Measurements from ENCODE around the gene UQCC2. TPM values are rescaled to one million over a fixed set of nuclear protein-coding genes. Genes with fewer than 3 reads are reported as not detected.

Gene UQCC2
- total RNA-seq, 1 donor from 2014 or later = 73.0 TPM

DNA sequence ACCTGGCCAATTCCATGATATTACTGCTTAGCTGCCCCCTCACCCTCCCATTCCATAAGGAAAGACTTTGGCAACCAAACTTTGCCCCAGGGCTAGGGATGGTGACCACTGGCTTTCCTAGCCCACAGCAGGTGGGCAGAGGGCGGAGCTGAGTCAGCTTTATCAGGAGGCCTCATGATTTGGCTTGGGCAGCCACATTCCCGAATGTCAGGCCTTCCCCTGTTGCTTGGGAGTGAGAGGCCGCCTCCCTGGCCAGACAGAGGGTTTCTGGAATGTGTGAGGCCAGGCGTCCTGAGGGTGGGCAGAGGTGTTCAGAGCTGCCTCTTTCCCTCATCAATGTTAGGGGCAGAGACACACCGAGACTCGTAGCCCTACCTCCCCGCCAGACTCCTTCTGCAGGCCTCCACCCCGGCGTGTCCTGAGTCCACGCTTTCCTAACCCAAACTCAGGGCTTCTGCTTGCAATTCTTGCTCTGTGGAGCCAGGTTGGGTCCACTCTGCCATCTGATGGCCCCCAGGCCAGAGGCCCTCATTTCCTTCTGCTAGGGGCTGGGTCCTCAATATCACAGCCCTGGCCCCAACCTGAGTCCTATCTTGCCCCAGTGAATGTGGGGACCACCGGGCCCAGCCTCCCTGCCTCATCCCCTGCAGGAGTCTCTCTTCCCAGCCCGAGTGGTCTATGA, 19.3 kb downstream of the UQCC2 start:
- peak; percentile 93 for DNase-seq (ENCODE audit: low read depth)

DNA sequence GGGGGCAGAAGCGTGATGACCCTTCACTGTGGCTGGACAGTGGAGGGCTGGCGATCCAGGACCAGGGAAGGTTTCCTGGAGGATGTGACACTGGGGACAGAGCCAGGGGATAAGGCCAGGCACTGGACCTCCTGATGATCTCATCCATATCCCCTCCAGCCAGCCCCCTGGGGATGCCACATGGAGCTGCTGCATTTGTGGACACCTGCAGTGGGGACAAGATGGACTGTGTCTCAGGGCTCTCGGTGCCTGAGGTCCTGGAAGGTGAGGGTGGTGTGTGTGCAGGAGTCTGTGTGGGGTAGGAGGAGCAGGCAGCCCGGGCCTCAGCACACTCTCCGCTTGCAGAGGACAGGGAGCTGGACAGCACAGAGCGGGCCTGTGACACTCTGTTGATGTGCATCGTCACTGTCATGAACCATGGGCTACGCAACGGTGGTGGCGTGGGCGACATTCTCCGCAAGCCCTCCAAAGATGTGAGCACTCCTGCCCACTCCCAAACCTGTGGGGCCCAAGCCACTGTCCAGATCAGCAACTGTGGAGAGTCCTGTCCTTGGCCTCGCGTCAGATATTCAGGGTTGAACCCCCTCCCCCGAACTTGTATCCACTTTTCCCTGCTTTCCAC, 19.9 kb downstream of the UQCC2 start:
- no peak for DNase-seq (ENCODE audit: low read depth)

DNA sequence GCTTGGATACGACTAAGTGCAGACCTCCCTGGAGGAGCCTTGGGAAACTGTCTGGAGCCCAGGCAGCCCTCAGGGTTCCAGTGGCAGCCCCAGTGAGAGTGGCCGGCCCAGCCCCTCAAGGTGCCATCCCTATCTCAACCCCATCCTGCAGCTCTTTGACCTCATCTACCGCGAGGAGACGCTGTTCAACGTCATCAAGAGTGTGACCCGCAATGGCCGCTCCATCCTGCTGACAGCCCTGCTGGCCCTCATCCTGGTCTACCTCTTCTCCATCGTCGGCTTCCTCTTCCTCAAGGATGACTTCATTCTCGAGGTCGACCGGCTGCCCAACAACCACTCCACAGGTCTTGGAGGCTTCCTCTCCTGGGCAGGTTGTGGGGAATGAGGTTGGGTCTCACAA, 20.7 kb downstream of the UQCC2 start:
- no peak for DNase-seq (ENCODE audit: low read depth)

DNA sequence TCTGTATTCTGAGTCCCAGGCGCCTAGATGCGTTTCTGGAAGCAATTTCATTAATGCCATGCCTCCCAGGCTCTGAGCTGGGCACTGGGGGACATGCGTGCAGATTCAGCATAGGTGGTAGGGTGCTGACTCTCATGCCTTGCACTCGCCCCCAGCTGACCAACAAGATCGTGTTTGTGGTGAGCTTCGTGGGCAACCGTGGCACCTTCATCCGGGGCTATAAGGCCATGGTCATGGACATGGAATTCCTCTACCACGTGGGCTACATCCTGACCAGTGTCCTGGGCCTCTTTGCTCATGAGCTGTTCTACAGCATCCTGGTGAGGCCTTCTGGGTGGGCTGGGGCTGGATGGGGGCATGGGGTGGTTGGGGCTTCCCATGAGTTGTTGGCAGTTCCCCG, 21.6 kb downstream of the UQCC2 start:
- peak; percentile 41 for DNase-seq (ENCODE audit: low read depth)

DNA sequence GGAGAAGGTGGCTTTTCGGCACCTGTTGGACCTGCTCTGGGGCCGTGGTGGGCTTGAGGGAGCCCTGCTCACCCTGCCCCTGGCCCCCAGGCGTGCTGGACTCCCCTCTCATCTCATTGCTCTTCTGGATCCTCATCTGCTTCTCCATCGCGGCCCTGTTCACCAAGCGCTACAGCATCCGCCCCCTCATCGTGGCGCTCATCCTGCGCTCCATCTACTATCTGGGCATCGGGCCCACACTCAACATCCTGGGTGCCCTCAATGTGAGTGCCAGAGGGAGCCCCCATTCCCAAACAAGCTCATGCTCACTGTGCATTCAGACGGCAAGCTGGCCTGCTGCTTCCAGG, 22.4 kb downstream of the UQCC2 start:
- DNase-seq (ENCODE audit: low read depth) = no peak

DNA sequence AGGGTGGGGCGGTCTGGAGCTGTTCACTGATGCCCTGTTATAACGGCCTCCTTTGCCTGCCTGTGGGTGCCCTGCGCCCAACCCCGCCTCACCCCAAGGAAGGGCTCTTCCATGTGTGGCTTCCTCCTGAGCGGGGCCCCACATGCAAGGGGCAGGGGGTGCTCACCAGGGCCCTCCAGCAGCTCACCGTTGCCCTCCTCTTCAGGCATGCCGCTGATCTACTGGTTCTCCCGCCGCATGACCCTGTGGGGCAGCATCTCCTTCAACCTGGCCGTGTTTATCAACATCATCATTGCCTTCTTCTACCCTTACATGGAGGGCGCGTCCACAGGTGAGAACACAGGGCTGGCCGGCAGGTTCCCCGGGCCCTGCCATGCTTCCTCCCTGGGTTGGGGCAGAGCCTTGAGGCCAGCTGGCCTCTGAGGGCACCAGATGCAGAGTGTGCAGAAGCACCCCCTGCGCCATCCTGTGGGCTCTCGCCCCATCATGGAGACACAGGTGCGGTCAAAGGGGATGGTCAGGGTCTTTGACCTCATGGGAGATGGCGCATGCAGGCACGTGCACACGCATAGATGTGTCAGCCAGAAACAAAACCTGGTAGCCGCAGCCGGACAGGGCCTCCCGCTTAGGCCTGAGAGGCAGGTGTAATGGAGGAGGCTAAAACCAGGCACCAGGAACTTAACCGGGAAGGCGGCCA, 22.9 kb downstream of the UQCC2 start:
- DNase-seq (ENCODE audit: low read depth) = no peak

DNA sequence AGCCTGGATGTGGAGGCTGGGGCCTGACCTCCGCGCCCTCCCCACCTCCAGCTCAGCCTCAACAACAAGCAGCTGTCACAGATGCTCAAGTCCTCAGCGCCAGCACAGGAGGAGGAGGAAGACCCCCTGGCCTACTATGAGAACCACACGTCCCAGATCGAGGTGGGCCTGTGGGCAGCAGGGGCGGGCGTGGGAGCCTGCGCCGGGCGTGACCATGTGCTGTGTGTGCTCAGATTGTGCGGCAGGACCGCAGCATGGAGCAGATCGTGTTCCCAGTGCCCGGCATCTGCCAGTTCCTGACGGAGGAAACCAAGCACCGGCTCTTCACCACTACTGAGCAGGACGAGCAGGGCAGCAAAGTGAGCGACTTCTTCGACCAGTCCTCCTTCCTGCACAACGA, 23.5 kb downstream of the UQCC2 start:
- DNase-seq (ENCODE audit: low read depth) = no peak

DNA sequence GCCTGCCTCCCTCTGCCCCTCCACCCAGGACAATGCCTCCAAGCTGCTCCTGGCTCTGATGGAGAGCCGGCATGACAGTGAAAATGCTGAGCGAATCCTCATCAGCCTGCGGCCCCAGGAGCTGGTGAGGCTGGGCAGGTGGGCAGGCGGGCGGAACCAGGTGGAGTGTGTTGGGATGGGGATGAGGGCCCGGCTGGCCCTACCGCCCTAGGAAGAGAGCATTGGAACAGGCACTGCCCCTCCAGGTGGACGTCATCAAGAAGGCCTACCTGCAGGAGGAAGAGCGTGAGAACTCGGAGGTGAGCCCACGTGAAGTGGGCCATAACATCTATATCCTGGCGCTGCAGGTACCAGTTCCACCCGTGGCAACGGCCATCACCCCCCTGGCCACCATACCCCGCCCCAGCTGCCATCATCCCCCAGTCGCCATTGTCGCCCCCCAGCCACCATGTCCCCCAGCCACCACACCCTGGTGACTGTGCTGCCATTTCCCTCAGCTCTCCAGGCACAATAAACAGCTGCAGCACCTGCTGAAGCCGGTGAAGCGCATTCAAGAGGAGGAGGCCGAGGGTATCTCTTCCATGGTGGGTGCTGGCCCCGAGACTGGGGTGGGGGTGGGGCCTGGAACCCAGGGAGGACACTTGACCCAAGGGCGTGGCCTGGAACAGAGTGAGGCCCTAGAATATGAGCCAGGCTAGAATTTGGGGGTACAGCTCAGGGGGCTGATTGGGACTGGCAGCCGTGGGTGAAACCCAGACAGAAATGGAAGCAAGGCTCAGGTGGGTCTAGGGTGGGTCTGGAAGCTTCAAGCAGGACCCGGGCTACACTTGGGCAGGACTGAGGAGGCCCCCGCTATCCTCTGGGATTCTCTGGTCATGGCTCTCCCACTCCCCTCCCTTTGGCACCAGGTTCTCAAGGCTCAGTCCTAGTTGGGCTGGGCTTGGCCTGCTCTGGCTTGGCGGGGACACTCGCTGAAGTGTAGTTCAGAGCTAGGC, 24.2 kb downstream of the UQCC2 start:
- no peak for DNase-seq (ENCODE audit: low read depth)

DNA sequence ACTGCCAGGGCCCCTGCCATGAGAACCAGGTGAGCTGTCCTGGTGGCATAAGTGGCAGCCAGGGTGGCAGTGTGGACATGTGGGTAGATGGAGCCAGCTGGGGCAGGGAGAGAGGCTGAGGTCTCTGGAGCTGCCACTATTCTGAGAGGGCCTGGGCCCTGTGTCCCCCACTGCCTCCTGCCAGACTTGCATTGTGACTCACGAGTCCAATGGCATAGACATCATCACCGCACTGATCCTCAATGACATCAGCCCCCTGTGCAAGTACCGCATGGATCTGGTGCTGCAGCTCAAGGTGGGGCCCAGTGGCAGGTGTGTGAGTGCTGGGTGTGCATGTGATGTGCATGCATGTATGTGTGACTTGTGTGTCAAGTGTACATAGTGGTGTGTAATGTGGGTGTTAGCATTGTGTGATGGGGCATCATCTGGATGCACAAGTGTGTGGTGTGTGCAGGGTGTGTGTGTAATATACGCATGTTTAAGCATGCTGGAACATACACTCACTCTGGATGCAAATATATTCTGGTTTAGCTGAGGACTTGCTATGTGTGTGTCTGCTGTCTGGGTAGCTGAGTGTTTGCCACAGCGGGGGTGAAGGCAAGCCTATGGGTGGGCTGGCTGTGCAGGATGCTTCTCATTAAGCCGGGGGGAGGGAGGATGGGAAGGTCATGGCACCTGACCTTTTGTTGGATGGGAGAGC, 25.1 kb downstream of the UQCC2 start:
- DNase-seq (ENCODE audit: low read depth) = no peak

DNA sequence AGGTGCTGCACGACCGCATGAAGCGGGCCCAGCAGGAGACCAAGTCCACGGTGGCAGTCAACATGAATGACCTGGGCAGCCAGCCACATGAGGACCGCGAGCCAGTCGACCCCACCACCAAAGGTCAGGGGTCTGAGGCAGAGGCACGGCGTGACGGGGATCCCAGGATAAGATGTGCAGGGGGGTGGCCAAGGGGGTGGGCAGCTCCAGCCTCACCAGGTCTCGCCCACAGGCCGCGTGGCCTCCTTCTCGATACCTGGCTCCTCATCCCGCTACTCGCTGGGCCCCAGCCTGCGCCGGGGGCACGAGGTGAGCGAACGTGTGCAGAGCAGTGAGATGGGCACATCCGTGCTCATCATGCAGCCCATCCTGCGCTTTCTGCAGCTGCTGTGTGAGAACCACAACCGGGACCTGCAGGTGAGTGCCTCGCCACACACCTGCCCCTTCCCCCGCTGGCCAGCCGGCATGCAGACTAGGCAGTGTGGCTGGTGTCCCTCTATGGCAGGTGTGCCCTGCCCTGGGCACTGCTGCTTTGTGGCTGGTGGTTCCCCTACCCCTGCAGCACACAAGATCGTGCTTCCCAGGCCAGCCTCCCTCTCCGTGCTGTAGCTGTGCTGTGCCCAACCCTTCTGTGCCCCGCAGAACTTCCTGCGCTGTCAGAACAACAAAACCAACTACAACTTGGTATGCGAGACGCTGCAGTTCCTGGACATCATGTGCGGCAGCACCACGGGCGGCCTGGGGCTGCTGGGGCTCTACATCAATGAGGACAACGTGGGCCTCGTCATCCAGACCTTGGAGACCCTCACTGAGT, 25.9 kb downstream of the UQCC2 start:
- DNase-seq (ENCODE audit: low read depth) = no peak

DNA sequence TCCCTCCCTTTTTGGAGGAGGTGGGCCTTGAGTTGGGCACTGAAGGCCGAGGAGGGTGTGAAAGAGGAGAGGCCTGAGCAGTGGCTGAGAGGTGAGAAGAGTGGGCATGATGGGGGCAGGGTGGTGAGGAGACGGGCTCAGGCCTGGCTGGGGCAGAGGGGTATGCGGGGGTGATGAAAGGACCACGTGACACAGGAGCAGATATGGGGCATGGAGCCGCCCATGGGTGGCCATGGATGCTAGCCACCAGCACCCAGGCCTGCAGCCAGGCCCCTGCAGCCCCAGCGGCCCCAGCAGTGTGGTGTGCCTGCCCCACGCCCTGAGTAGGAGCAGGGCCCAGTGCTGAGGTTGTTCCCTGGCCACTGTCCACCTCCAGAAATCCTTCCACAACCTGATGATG, 26.5 kb downstream of the UQCC2 start:
- no peak for DNase-seq (ENCODE audit: low read depth)

DNA sequence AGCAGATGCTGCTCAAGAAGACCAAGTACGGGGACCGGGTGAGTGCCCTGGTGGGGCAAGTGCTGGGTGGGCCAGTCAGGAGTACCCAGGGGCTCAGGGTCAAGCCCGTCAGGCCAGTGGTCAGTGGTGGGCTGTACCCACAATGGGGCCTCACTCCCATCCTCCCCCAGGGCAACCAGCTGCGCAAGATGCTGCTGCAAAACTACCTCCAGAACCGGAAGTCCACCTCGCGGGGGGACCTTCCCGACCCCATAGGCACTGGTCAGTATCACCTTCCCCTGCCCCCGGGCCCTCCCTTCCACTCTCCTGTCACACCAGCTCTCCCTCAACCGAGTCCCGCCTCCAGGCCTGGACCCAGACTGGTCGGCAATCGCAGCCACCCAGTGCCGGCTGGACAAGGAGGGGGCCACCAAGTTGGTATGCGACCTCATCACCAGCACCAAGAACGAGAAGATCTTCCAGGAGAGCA, 27.0 kb downstream of the UQCC2 start:
- no peak for DNase-seq (ENCODE audit: low read depth)

DNA sequence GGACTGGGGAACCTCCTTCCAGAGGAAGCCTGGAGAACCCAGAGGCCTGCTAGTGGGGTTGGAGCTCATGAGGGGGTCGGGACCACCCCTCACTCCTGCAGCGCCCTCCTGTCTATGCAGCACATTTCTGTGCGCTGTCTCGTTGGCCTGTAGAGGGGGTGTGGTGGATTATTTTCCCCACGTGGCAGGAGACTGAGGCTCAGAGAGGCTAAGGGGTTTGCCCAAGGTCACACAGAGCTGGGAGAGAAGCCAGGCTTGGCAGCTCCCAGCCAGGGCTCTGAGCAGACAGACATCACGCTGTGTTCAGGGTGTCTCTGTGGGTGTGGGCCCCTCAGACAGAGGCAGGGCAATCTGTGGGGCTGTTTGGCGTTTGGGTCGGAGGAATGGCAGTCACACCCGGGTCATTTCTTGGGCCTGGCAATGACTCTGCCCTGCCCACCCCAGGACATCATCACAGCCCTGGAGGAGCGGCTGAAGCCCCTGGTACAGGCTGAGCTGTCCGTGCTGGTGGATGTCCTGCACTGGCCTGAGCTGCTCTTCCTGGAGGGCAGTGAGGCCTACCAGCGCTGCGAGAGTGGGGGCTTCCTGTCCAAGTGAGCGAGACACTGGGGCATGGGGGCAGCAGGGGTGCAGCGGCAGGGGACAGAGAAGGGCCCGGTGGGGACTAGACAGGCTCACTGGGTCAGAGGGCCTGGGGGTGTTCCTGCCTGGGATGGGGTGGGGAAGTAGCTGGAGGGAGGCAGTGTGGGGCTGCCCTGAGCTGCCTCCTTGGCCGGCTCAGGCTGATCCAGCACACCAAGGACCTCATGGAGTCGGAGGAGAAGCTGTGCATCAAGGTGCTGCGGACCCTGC, 27.7 kb downstream of the UQCC2 start:
- no peak for DNase-seq (ENCODE audit: low read depth)

DNA sequence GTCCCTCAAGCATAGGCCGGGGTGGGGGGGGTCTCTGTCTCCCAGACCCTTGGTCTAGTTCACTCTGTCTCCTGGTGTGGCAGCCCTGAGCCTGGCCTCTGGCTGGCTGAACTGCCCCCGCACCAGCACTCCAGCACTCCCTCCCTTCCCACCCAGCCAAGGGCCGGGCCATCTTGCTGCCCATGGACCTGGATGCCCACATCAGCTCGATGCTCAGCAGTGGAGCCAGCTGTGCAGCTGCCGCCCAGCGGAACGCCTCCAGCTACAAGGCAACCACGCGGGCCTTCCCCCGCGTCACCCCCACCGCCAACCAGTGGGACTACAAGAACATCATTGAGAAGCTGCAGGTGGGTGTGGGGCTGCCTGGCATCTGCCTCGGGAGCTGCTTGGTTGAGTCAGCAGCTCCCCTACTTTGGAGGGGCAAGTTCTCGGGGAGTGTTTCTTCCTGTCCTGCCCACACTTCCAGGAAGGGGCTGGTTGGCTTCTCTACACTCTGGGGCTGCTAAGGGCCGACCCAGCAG, 28.4 kb downstream of the UQCC2 start:
- no peak for DNase-seq (ENCODE audit: low read depth)

DNA sequence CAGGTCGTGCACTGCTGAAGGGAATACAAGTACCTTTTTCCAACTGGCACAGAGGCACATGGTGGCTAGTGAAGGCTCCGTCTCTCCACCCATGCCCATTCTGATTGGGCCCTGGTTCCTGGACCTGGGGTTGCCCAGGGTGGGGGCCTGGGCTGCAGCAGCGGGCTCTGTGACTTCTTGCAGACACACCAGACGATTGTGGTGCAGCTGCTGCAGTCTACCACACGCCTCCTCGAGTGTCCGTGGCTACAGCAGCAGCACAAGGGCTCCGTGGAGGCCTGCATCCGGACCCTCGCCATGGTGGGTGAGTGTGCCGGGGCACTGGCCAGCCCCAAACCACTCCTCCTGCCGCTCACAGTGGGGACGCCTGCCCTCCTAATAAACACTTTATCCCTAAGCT, 29.2 kb downstream of the UQCC2 start:
- peak; percentile 15 for DNase-seq (ENCODE audit: low read depth)

DNA sequence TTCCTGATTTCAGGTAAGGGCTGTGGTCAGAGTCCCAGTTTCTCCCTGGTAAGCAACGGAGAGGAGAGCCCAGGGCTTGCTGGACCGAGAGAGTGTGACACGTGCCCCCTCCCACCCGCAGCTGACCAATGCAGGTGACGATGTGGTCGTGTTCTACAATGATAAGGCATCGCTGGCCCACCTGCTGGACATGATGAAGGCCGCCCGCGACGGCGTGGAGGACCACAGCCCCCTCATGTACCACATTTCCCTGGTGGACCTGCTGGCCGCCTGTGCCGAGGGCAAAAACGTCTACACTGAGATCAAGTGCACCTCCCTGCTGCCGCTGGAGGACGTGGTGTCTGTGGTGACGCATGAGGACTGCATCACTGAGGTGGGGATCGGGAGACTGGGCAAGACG, 31.7 kb downstream of the UQCC2 start:
- no peak for DNase-seq (ENCODE audit: low read depth)

DNA sequence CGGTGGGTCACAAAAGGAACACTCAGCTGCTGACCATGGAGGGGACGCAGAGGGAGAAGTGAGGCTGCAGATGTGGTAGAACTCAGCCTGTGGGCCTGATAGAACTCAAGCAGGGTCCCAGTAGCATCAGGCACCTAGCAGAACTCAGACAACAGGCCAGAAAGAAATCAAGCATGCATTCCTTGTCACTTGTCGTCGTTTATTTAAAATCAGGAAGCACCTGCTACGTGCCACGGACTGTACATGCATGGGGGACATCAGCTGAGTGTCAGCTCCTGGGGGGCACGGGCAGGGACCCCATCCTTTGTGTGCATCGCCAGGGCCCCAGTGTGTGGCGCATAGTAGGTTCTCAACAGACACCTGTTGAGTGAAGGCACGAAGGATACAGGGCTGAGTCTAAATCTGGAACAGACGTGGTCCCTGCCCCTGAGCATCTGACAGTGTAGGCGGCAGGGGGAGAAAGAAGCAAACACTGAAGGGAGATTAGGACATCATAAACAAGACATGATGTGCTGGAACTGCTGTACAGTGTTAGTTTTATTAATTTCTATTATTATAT, 32.5 kb downstream of the UQCC2 start:
- no peak for DNase-seq (ENCODE audit: low read depth)

DNA sequence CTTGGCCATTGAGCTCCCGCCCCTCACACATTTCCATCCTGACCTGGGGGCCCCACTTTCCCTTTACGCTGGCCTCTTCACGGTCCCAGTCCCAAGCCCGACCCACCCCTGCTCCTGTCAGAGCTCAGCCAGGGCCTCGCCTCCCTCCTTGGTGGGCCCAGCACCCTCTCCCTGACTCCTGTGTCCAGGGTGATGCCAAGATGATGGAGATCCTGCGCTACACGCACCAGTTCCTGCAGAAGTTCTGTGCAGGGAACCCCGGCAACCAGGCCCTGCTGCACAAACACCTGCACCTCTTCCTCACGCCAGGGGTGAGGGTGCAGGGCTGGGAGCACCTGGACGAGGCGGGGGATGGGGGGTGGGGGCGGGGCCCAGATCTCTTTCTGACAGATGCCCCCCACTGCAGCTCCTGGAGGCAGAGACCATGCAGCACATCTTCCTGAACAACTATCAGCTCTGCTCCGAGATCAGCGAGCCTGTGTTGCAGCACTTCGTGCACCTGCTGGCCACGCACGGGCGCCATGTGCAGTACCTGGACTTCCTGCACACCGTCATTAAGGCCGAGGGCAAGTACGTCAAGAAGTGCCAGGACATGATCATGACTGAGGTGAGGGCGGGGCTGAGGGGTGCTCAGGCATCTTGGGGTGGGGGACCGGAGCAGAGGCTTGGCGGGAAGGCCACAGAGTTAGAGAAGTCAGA, 33.1 kb downstream of the UQCC2 start:
- no peak for DNase-seq (ENCODE audit: low read depth)

Data from myocyte (in vitro differentiated cells).